ENCODE data around the gene ADAMTSL3. TPM values are rescaled to one million over a fixed set of nuclear protein-coding genes. Genes with fewer than 3 reads are reported as not detected.

Gene ADAMTSL3
- polyA plus RNA-seq, 1 of the 3 experiments (the other 2 are of a cell fraction), result 0.02 TPM

Small RNAs within 50 kb of the gene (small RNA-seq; reads per million reads assigned to genes)
- gene RNU6-1339P (0 to 1.1 (median 0.21) reads per million in 7 experiments), gene RNU6-401P (0 reads per million in 7 experiments)

Other genes starting within 250 kb of the ADAMTSL3 start
- not detected in 2 replicates for gene SH3GL3, start 206.8 kb upstream of the ADAMTSL3 start, polyA plus RNA-seq (2012; rRNA removed)

Measured in SK-N-SH (cell line).